Hepatocyte (in vitro differentiated cells): Measurements from ENCODE around the gene PCDHGB3. TPM values are rescaled to one million over a fixed set of nuclear protein-coding genes. Genes with fewer than 3 reads are reported as not detected.
"Not testable (repeated sequence)": the region's sequence is repeated elsewhere in the genome, so short reads cannot be mapped to it uniquely, and the experiment has no call there.

Experiments used
- DNase-seq: peaks from one replicate; pipeline ENCODE4 v3.0.0-alpha.2; 2016; ENCODE audit warnings: low spot score
- H2AFZ ChIP-seq: fragments of 200-600 bp; sonication (generic); 2 replicates; pipeline ENCODE4 v1.6.0; 2016; ENCODE audit warnings: antibody characterized with exemption, mild to moderate bottlenecking
- H3K27ac ChIP-seq: fragments of 200-600 bp; sonication (generic); 2 replicates; pipeline ENCODE4 v1.5.1; 2016; ENCODE audit warnings: mild to moderate bottlenecking
- H3K27me3 ChIP-seq: fragments of 200-600 bp; sonication (generic); 2 replicates; pipeline ENCODE4 v1.6.1; 2016
- H3K36me3 ChIP-seq: fragments of 200-600 bp; sonication (generic); replicated peaks from 2 replicates; pipeline ENCODE4 v1.5.1; 2016; ENCODE audit warnings: low read depth; ENCODE audit not compliant: insufficient read depth
- H3K4me1 ChIP-seq: fragments of 200-600 bp; sonication (generic); 2 replicates; pipeline ENCODE4 v1.5.1; 2016; ENCODE audit warnings: mild to moderate bottlenecking, moderate library complexity; ENCODE audit not compliant: insufficient read depth
- H3K4me2 ChIP-seq: fragments of 200-600 bp; sonication (generic); 2 replicates; pipeline ENCODE4 v1.6.0; 2016
- H3K4me3 ChIP-seq: fragments of 200-600 bp; sonication (generic); 2 replicates; pipeline ENCODE4 v1.5.1; 2016; ENCODE audit warnings: mild to moderate bottlenecking
- H3K79me2 ChIP-seq: fragments of 200-600 bp; sonication (generic); 2 replicates; pipeline ENCODE4 v1.6.0; 2017; ENCODE audit warnings: mild to moderate bottlenecking
- H3K9me2 ChIP-seq: fragments of 200-600 bp; sonication (generic); replicated peaks from 2 replicates; pipeline ENCODE4 v1.6.0; 2017; ENCODE audit warnings: mild to moderate bottlenecking; ENCODE audit not compliant: insufficient read depth
- H3K9me3 ChIP-seq: fragments of 200-600 bp; sonication (generic); 2 replicates; pipeline ENCODE4 v1.5.1; 2016; ENCODE audit warnings: low read depth, mild to moderate bottlenecking
- H4K20me1 ChIP-seq: fragments of 200-600 bp; sonication (generic); 2 replicates; pipeline ENCODE4 v1.6.0; 2016; ENCODE audit warnings: mild to moderate bottlenecking; ENCODE audit not compliant: insufficient read depth, poor library complexity, severe bottlenecking
- EZH2 ChIP-seq: fragments of 200-600 bp; sonication (generic); IDR thresholded peaks from 2 replicates; pipeline ENCODE4 v1.6.1; 2016; ENCODE audit warnings: antibody characterized with exemption, mild to moderate bottlenecking, borderline replicate concordance
- EZH2phosphoT487 ChIP-seq: fragments of 200-600 bp; sonication (generic); IDR thresholded peaks from one replicate; pipeline ENCODE4 v1.6.1; 2018; ENCODE audit warnings: antibody characterized with exemption, mild to moderate bottlenecking, low read depth, moderate library complexity; ENCODE audit not compliant: unreplicated experiment, severe bottlenecking
- WGBS: methylation state at CpG from one replicate; pipeline ENCODE4 v1.1.6; 2016; ENCODE audit warnings: low lambda C conversion rate; ENCODE audit errors: missing lambda C conversion rate; 5-methylcytosine and 5-hydroxymethylcytosine counted together
- polyA plus RNA-seq: library from polyadenylated mRNA; unstranded; fragments of >200 nt; fragmentation: Nextera tagmentation; extraction: Ambion mirVana; gene quantifications from 2 replicates; pipeline ENCODE4 v1.2.1, GENCODE V29; 2016
- total RNA-seq: library from RNA; depleted of rRNA; stranded (reverse); fragments of >200 nt; gene quantifications from 2 replicates; pipeline ENCODE4 v1.2.3, GENCODE V29; 2014
- TF ChIP-seq, protein P1 (sequence below): fragments of 200-600 bp; sonication (generic); IDR thresholded peaks from 2 replicates; pipeline ENCODE4 v1.5.1; 2016; ENCODE audit warnings: antibody characterized with exemption, mild to moderate bottlenecking; ENCODE audit not compliant: poor library complexity

The PCDHGB3 gene
- total and polyA plus RNA-seq, 2 experiments from 2014 or later: not detected

DNA sequence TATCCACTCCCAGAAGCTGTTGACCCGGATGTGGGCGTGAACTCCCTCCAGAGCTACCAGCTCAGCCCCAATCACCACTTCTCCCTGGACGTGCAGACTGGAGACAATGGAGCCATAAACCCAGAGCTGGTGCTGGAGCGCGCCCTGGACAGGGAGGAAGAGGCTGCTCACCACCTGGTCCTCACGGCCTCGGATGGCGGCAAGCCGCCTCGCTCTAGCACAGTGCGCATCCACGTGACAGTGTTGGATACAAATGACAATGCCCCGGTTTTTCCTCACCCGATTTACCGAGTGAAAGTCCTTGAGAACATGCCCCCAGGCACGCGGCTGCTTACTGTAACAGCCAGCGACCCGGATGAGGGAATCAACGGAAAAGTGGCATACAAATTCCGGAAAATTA lies 23.2 kb downstream of the PCDHGB3 start:
- Histone ChIP-seq H2AFZ (no peak overlapping the region), H3K9me3 (peaks cover 64% of the 10 kb centered on the region), H4K20me1 (no peaks in the 10 kb centered on the region), H3K4me1 (no peaks in the 10 kb centered on the region), H3K27me3 (no peaks in the 10 kb centered on the region), H3K4me2 (no peak overlapping the region), H3K27ac (no peak overlapping the region), H3K36me3 (no peaks in the 10 kb centered on the region), H3K79me2 (no peaks in the 10 kb centered on the region), H3K9me2 (no peaks in the 10 kb centered on the region), H3K4me3 (no peak overlapping the region)
- WGBS: 97% methylated on average over 21 of the region's 21 CpGs
- DNase-seq: no peak
- TF ChIP-seq EZH2phosphoT487 (no peak), EZH2 (no peak)
- TF ChIP-seq, protein P1, sequence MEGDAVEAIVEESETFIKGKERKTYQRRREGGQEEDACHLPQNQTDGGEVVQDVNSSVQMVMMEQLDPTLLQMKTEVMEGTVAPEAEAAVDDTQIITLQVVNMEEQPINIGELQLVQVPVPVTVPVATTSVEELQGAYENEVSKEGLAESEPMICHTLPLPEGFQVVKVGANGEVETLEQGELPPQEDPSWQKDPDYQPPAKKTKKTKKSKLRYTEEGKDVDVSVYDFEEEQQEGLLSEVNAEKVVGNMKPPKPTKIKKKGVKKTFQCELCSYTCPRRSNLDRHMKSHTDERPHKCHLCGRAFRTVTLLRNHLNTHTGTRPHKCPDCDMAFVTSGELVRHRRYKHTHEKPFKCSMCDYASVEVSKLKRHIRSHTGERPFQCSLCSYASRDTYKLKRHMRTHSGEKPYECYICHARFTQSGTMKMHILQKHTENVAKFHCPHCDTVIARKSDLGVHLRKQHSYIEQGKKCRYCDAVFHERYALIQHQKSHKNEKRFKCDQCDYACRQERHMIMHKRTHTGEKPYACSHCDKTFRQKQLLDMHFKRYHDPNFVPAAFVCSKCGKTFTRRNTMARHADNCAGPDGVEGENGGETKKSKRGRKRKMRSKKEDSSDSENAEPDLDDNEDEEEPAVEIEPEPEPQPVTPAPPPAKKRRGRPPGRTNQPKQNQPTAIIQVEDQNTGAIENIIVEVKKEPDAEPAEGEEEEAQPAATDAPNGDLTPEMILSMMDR: no peak

DNA sequence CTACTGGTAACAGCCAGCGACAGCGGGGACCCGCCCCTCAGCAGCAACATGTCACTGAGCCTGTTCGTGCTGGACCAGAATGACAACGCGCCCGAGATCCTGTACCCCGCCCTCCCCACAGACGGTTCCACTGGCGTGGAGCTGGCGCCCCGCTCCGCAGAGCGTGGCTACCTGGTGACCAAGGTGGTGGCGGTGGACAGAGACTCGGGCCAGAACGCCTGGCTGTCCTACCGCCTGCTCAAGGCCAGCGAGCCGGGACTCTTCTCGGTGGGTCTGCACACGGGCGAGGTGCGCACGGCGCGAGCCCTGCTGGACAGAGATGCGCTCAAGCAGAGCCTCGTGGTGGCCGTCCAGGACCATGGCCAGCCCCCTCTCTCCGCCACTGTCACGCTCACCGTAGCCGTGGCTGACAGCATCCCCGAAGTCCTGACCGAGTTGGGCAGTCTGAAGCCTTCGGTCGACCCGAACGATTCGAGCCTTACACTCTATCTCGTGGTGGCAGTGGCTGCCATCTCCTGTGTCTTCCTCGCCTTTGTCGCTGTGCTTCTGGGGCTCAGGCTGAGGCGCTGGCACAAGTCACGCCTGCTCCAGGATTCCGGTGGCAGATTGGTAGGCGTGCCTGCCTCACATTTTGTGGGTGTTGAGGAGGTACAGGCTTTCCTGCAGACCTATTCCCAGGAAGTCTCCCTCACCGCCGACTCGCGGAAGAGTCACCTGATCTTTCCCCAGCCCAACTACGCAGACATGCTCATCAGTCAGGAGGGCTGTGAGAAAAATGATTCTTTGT lies 24.6 kb downstream of the PCDHGB3 start:
- not testable (repeated sequence) for H4K20me1 ChIP-seq, H3K4me2 ChIP-seq, H3K4me1 ChIP-seq, DNase-seq, H3K27ac ChIP-seq, H3K36me3 ChIP-seq, H3K4me3 ChIP-seq, H3K27me3 ChIP-seq, H3K79me2 ChIP-seq, H2AFZ ChIP-seq, H3K9me2 ChIP-seq
- H3K9me3 ChIP-seq: peaks cover 62% of the 10 kb centered on the region
- WGBS: 97% methylated on average over 37 of the region's 53 CpGs

DNA sequence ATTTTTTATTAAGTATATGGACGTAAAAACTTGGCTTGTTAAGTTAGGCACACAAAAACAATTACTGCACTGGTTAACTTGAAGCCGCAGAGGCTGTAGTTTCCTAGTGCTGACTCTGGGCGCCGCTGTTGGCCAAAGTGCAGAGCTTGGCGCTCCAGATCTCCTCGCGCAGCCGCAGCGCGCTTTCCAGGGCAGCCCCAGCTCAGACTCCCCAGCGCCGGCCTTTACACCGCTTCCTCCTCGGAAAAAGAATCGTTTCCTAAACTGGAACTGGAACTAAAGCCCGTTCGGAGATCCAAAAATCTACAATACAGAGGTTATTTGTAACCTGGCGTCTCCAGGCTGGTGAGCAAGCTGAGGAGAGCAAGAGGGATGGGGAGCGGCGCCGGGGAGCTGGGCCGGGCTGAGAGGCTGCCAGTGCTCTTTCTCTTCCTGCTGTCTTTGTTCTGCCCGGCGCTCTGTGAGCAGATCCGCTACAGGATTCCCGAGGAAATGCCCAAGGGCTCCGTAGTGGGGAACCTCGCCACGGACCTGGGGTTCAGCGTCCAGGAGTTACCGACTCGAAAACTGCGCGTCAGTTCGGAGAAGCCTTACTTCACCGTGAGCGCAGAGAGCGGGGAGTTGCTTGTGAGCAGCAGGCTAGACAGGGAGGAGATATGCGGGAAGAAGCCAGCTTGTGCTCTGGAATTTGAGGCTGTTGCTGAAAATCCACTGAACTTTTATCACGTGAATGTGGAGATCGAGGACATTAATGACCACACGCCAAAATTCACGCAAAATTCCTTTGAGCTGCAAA lies 27.9 kb downstream of the PCDHGB3 start, which contains the start of gene PCDHGB5:
Gene PCDHGB5 (plus strand): TSS at position 192 of the 796 bp plus-strand sequence. CDS start 181 bp downstream, at position 373.
- not testable (repeated sequence) for H3K79me2 ChIP-seq, H3K4me1 ChIP-seq, H3K27ac ChIP-seq, H3K9me2 ChIP-seq, H3K27me3 ChIP-seq, H3K4me2 ChIP-seq, H3K36me3 ChIP-seq, H3K4me3 ChIP-seq, DNase-seq, H2AFZ ChIP-seq, H4K20me1 ChIP-seq
- H3K9me3 ChIP-seq: peaks cover 49% of the 10 kb centered on the region
- WGBS: 88% methylated on average over 26 of the region's 43 CpGs

DNA sequence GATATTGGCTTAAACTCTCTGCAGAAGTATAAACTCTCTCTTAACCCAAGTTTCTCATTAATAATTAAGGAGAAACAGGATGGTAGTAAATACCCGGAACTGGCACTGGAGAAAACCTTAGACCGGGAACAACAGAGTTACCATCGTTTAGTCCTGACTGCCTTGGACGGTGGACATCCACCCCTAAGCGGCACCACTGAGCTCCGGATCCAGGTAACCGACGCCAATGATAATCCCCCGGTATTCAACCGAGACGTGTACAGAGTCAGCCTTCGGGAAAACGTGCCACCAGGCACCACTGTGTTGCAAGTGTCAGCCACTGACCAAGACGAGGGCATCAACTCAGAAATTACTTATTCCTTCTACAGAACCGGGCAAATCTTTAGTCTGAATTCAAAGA lies 28.6 kb downstream of the PCDHGB3 start:
- no peaks in the 10 kb centered on the region for H3K36me3 ChIP-seq
- no peaks in the 10 kb centered on the region for H3K27me3 ChIP-seq
- H3K9me3 ChIP-seq: peaks cover 44% of the 10 kb centered on the region
- DNase-seq: no peak
- H3K4me1 ChIP-seq: no peaks in the 10 kb centered on the region
- TF ChIP-seq, protein P1: no peak
- no peak for TF ChIP-seq EZH2phosphoT487
- TF ChIP-seq EZH2: no peak
- no peaks in the 10 kb centered on the region for H3K79me2 ChIP-seq
- no peak overlapping the region for H3K4me3 ChIP-seq
- no peak overlapping the region for H3K27ac ChIP-seq
- WGBS: 96% methylated on average over 15 of the region's 15 CpGs
- no peak overlapping the region for H2AFZ ChIP-seq
- no peaks in the 10 kb centered on the region for H3K9me2 ChIP-seq
- no peaks in the 10 kb centered on the region for H4K20me1 ChIP-seq
- H3K4me2 ChIP-seq: no peak overlapping the region
